HFF-Myc (cell line): ENCODE results near the gene ACBD4.

Experiments used
- DNase-seq: peaks from one replicate; pipeline ENCODE4 v3.0.0-alpha.2; 2011; ENCODE audit warnings: low read depth; ENCODE audit errors: extremely low read depth
- H3K4me3 ChIP-seq: replicated peaks from 2 replicates; pipeline ENCODE4 v1.5.1; 2011; ENCODE audit warnings: low read depth, mild to moderate bottlenecking, control low read depth, low read length
- TF ChIP-seq, protein P1 (sequence below): IDR thresholded peaks from 2 replicates; pipeline ENCODE4 v1.5.1; 2012; ENCODE audit warnings: mild to moderate bottlenecking, low read depth, low read length, control low read depth; ENCODE audit errors: missing control alignments

Gene ACBD4

DNA sequence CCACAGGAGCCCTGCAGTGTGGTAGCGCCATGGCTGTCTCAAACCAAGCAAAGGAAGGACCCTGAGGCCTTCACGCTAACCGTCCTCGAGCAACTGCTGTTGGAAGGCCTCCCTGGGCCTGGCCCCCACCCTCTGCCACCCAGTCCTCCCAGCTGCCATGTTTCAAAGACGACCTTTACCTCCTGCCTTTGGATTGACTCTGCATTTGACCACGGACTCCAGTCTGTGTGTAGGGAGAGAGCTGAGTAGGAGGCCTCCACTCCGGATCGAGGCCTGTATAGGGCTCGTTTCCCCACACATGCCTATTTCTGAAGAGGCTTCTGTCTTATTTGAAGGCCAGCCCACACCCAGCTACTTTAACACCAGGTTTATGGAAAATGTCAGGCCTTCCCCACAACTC, 27.4 kb upstream of the ACBD4 start:
- no peak for DNase-seq
- no peak overlapping the region for H3K4me3 ChIP-seq
- TF ChIP-seq, protein P1, sequence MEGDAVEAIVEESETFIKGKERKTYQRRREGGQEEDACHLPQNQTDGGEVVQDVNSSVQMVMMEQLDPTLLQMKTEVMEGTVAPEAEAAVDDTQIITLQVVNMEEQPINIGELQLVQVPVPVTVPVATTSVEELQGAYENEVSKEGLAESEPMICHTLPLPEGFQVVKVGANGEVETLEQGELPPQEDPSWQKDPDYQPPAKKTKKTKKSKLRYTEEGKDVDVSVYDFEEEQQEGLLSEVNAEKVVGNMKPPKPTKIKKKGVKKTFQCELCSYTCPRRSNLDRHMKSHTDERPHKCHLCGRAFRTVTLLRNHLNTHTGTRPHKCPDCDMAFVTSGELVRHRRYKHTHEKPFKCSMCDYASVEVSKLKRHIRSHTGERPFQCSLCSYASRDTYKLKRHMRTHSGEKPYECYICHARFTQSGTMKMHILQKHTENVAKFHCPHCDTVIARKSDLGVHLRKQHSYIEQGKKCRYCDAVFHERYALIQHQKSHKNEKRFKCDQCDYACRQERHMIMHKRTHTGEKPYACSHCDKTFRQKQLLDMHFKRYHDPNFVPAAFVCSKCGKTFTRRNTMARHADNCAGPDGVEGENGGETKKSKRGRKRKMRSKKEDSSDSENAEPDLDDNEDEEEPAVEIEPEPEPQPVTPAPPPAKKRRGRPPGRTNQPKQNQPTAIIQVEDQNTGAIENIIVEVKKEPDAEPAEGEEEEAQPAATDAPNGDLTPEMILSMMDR, result no peak

DNA sequence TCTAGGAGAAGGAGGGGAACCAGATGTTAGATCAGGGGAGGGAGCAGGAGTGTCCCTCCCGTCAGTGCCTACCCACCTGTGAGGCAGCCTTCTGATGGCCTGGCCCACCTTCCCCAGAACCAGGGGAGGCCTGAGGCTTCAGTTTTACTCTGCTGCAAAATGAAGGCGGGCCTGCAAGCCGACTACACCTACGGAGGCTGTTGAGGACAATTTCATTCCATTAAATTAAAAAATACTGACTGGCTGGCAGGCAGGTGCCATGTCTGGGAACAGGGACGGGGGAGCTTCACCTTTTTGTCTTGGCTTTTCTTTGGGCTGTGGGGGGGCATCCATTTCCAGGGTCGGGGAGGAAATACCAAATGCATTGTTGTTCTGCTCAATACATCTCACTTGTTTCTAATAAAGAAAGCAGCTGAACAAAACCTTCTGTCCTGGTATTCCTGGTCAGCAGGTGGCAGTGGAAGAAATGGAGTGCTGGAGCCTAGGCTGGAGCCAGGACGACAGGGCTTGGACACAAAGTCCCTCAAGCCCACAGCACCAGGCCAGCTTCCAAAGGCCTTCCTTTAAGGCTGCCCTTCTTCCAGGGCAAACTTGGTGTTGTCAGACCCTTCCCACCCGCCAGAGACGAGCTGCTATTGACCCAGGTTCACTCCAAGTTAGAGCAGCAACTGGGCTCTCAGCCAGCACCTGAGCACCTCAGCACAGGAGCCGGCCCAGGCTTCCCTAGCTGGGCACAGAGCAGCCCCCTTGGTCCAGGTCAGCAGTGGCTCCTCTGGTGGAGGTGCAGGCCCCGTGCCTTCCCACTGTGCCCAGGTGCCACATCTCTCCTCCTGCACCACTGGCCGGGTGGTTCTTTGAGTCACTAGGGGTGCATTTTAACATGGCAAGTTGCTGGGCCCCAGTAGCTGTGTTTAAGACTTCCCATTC, 26.6 kb upstream of the ACBD4 start:
- TF ChIP-seq, protein P1, result no peak
- H3K4me3 ChIP-seq, result no peak overlapping the region
- no peak for DNase-seq

DNA sequence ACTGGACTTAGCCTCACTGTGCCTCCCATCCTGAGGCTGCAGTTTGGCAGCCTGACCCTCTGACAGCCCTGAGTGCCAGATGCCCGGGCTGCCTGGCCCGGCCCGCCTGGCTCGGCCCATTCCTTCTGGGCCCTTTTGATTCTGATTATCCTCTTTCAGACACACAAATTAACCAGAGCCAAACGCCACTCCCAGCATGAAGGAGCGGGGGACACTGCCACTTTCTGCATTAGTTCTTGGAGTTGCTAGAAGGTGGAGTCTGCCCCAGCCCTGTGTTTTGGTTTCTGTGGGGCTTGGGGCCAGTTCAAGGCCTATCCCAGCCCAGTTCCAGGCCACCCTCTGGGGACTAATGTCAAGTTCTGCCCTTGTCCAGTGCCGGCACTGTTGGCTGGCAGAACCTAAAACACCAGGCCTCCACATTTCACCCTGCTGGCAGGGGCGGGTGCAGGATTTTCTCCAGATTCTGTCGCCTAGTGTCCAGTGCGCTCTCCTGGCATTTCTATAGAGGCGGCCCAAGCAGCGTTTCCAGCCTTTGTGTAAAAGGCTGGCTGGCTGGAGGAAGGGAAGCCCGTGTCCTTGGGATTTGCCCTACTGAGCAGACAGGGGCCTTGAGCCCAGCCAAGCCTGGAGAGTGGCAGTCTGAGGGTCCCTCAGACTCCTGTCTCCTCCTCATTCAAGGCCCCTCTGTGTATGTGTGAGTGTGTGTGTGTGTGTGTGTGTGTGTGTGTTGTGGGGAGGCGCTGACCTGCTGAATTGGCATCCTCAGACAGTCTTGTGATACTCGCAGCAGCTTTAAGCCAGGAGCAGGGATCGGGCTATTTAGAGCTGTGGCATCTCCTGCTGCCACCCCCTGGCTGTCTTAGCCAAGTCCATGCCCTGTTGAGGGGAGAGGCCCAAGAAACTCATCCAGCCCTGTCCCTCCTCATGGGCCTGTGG, 24.5 kb upstream of the ACBD4 start:
- TF ChIP-seq, protein P1, result no peak
- DNase-seq, result no peak

DNA sequence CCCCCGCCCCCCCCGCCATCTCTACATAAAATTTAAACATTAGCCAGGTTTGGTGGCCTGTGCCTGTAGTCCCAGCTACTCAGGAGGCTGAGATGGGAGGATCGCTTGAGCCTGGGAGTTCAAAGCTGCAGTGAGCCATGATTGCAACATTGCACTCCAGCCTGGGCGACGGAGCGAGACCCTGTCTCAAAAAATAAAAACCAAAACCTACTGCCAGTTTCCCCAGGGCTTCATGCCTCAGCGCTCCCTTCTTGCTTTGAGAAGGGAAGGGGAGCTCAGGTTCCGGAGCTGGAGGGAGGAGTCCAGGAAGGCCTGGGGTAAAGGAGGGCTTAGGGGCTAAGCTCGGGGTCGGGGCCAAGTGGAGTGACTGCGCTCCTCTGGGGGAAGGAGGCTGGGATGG, 23.6 kb upstream of the ACBD4 start:
- no peak for DNase-seq
- H3K4me3 ChIP-seq, result no peak overlapping the region
- TF ChIP-seq, protein P1, result no peak

More for the DNA sequence above, 24.5 kb upstream of the ACBD4 start:
- no peak overlapping the region for H3K4me3 ChIP-seq

DNA sequence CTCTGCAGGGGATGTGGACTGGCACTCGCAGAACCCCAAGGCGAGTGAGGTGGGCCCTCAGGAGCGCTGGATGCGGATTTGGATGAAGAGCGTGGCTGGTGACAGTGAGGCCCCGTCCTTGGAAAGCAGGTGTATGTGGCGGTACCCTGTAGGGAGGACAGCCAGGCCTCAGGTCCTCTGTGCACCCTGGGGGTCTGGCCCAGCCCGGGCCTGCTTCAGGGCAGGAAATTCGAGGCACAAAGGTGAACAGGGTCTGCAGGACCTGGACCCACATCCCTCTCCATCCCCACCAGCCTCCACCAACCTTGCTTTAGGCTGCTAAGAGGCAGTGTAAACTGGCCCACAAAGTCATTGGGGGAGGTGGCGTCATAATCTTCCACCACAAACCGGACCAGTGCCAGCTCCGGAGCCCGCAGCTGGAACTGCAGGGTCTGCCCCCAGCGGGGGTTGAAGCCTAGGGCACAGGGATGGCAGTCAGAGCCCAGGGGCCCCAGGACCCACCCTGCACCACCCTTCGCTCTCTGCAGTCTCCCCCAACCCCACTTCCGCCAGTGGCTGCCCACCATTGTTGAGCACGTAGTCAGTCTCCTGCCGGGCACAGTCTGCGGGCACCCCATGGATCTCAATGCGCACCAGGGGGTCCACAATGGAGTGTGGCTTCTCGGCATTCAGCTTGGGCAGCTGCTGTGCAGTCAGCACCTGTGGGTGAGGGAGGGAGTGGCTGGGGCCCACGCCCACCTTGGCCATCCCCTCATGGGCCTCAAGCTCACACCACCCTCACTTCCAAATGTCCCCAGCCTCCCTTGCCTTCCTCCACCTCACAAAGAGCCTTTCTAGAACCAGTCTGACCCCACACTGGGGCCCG, 22.7 kb upstream of the ACBD4 start:
- no peak for DNase-seq
- no peak overlapping the region for H3K4me3 ChIP-seq
- TF ChIP-seq, protein P1, result no peak

DNA sequence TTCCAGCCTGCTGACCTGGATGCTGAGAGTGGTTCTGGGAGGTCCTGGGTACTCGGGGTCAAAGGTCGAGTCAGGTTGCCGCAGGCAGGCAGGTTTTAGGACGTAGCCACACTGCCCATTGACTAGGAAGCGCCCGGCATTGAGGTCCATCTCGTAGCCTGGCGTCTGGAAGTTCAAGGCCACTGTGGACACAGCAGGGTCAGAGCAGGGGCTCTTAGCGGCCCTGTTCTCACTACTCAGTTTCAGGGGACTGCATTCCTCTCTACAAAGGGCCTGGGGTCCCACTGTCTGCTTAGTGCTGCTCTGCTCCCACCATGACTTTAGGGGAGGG, 22.1 kb upstream of the ACBD4 start:
- no peak for DNase-seq
- no peak overlapping the region for H3K4me3 ChIP-seq
- TF ChIP-seq, protein P1, result no peak
